ENCODE data around the gene MBNL2.

DNA sequence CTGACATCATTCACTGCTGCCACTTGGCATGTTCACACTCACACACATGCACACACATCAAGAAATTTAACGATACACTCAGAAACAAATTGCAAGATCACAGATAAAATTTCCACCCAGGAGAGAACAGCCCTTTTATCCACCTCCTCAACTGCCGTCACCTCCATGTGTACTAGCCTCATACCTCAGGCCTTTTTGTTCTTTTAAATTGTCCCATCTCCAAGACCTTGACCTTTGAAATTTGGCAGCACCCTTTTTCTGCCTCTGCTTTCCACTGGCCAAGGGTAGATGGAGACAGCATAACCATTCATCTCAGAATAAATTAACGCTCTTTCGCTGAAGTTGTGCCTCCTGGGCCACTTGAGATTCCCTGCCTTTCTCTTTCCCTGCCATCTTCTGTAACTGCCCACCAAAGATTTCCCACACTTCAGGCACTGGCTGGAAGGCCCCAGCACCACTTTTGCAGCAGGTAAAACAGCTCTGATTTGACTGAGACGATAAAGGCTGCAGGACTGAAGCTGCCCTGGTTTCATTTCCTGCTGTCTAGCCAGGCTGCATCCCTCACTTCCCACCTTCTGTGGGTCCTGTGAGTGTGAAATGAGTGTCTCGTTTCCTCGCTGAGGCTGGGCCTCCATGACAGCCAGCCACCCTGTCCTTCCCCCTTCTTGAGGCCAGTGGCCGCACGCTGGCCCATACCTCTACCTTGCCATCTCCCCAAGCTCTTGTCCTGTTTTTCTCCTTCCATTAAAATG, 39.3 kb downstream of the MBNL2 start:
- TF ChIP-seq, protein P1, sequence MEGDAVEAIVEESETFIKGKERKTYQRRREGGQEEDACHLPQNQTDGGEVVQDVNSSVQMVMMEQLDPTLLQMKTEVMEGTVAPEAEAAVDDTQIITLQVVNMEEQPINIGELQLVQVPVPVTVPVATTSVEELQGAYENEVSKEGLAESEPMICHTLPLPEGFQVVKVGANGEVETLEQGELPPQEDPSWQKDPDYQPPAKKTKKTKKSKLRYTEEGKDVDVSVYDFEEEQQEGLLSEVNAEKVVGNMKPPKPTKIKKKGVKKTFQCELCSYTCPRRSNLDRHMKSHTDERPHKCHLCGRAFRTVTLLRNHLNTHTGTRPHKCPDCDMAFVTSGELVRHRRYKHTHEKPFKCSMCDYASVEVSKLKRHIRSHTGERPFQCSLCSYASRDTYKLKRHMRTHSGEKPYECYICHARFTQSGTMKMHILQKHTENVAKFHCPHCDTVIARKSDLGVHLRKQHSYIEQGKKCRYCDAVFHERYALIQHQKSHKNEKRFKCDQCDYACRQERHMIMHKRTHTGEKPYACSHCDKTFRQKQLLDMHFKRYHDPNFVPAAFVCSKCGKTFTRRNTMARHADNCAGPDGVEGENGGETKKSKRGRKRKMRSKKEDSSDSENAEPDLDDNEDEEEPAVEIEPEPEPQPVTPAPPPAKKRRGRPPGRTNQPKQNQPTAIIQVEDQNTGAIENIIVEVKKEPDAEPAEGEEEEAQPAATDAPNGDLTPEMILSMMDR (conservative IDR thresholded peaks at IDR 0.05; ENCODE audit: low read depth, low read length) = no peak
- TF ChIP-seq EZH2 (IDR thresholded peaks at IDR 0.05; ENCODE audit: low read length, unreplicated experiment) = no peak

Data from PC-3 (cell line).